ENCODE data around the gene DIP2B. TPM values are rescaled to one million over a fixed set of nuclear protein-coding genes. Genes with fewer than 3 reads are reported as not detected.

Gene DIP2B
- total and polyA plus RNA-seq, 9 donors = 7.2 to 33.3 (median 19.2) TPM

DNA sequence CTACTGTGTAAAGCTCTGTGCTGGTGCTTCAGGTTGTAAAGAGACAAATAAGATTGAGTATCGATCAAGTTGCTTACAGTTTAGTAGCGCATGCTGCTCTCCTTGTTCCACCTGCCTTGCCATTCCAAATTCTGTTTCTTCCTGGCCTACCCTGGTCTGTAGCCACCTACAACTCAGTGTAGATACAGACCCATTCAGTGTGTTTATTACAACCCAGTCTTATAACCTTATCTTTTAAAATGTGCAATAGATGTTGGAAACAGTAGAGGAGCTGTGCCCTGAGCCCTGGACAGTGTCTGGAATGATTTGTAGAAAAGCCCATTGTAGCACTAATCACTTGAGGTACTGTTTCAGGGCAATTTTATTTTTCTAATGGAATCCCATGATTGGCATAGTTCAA lies 68.5 kb downstream of the DIP2B start:
- Histone ChIP-seq H3K4me1 (ENCODE audit: insufficient read depth) (peaks cover 26% of the 10 kb centered on the region), H3K9me3 (no peaks in the 10 kb centered on the region), H3K27ac (peak overlapping the region in 1 of 2 donors; percentile 47), H3K36me3 (no peaks in the 10 kb centered on the region), H3K4me3 (no peak overlapping the region), H3K27me3 (no peaks in the 10 kb centered on the region)
- no peak for TF ChIP-seq EP300 (IDR thresholded peaks at IDR 0.05)
- TF ChIP-seq, protein P1, sequence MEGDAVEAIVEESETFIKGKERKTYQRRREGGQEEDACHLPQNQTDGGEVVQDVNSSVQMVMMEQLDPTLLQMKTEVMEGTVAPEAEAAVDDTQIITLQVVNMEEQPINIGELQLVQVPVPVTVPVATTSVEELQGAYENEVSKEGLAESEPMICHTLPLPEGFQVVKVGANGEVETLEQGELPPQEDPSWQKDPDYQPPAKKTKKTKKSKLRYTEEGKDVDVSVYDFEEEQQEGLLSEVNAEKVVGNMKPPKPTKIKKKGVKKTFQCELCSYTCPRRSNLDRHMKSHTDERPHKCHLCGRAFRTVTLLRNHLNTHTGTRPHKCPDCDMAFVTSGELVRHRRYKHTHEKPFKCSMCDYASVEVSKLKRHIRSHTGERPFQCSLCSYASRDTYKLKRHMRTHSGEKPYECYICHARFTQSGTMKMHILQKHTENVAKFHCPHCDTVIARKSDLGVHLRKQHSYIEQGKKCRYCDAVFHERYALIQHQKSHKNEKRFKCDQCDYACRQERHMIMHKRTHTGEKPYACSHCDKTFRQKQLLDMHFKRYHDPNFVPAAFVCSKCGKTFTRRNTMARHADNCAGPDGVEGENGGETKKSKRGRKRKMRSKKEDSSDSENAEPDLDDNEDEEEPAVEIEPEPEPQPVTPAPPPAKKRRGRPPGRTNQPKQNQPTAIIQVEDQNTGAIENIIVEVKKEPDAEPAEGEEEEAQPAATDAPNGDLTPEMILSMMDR (IDR thresholded peaks at IDR 0.05) = no peak
- TF ChIP-seq POLR2A (IDR thresholded peaks at IDR 0.05) = no peak
- intact Hi-C loops (cut with DNase I) = loop anchor here in 1 of 4 donors (10.0 kb wide), 1 partner anchor 62 kb away; no protein-coding TSS in a partner anchor
- no peak for DNase-seq
- WGBS, 3 donors = 85 to 92% (median 89%) methylated on average over 2 of the region's 2 CpGs

DNA sequence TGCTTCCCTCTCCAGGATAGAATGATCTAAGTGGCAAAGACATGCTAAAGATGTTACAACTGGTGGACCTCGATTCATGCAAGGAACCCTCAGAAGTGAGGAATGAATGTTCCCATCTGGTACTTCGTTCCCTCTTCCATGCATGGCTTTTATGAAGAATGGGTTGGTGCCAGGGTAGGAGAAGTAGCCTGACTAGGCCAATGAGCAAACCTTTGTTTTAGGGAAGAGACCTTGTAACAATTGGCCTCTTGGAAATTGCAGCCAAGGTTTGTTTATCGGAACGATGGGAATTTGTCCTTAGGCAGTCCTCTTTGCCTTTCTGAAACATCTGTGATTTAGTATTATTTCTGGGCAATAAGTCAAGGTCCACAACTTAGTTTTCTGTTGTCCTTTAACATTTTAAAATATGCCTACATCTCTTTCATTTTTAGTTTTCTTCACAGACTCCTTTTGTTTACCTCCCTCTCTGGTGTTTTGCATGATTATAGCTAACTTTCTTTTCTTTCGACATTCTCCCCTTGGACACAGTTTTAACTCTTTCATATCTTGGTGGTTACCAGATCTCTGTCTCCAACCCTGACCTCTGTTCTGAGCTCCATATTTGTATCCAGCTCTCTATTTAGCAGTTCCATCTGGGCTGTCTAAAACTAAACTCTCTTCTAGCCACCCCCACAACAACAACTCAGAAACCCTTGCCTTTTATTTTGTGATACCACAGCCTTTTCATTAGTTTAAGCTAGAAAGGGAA lies 70.0 kb downstream of the DIP2B start:
- intact Hi-C loops (cut with DNase I) = loop anchor here in 1 of 4 donors (10.0 kb wide), 1 partner anchor 60 kb away; no protein-coding TSS in a partner anchor
- Histone ChIP-seq H3K4me3 (no peak overlapping the region), H3K4me1 (ENCODE audit: insufficient read depth) (peaks cover 23% of the 10 kb centered on the region), H3K36me3 (no peaks in the 10 kb centered on the region), H3K9me3 (no peaks in the 10 kb centered on the region), H3K27ac (peak overlapping the region; percentile 65 to 87), H3K27me3 (no peaks in the 10 kb centered on the region)
- WGBS, 3 donors = 3 to 12% (median 11%) methylated on average over 5 of the region's 5 CpGs
- no peak for DNase-seq
- TF ChIP-seq POLR2A (IDR thresholded peaks at IDR 0.05) = no peak
- TF ChIP-seq, protein P1 (IDR thresholded peaks at IDR 0.05) = no peak
- no peak for TF ChIP-seq EP300 (IDR thresholded peaks at IDR 0.05)

DNA sequence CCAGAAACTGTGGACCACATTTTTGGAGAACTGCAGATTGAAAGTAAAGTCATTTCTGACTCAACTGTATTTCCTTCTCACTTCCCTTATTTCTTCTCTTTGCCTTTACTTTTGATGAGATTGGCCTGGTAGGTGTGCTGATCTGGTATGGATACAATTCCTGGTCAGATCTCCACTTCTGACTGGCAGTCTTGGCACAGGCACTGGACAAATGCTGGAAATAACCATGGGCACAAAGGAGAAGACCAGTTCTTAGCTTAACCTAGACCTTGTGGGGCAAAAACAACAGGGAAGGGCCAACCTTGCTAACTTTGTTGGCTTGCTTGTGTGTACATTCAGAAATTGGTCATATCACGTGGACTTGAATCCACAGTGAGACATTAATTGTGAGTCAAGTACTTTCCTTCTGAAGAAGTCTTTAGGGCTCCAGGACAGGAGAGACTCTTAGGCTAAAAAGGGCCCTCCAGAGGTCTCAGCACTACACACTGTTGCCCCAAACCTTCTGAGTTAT lies 75.0 kb downstream of the DIP2B start:
- H3K4me3 ChIP-seq = no peak overlapping the region
- no peak for DNase-seq
- H3K9me3 ChIP-seq = no peaks in the 10 kb centered on the region
- H3K36me3 ChIP-seq = no peaks in the 10 kb centered on the region
- WGBS, 3 donors = 75 to 82% (median 80%) methylated on average over 1 of the region's 1 CpG
- intact Hi-C loops (cut with DNase I) = loop anchor here in 1 of 4 donors (10.0 kb wide), 1 partner anchor 55 kb away; no protein-coding TSS in a partner anchor
- TF ChIP-seq EP300 (IDR thresholded peaks at IDR 0.05) (no peak), POLR2A (IDR thresholded peaks at IDR 0.05) (no peak)
- H3K27ac ChIP-seq = no peak overlapping the region
- H3K27me3 ChIP-seq = no peaks in the 10 kb centered on the region
- peaks cover 19% of the 10 kb centered on the region for H3K4me1 ChIP-seq (ENCODE audit: insufficient read depth)

DNA sequence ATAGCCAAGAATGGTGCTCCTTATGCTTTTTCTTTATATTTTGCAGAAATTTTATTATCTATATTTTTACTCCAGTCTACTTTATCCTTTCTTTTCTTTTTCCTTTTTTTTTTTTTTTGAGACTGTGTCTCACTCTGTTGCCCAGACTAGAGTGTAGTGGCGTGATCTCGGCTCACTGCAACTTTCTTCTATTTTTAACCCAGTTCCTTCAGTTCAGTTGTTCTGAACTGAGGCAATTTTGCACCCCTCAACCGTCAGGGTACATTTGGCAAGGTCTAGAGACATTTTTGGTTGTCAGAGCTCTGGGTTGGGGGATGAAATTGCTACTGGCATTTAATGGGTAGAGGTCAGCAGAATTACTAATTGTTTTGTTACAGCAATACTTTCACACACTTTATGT lies 75.7 kb downstream of the DIP2B start:
- intact Hi-C loops (cut with DNase I) = no loop called here
- H3K27me3 ChIP-seq = no peaks in the 10 kb centered on the region
- H3K4me1 ChIP-seq (ENCODE audit: insufficient read depth) = peaks cover 16% of the 10 kb centered on the region
- no peaks in the 10 kb centered on the region for H3K9me3 ChIP-seq
- no peak for DNase-seq
- TF ChIP-seq, protein P1 (IDR thresholded peaks at IDR 0.05) = no peak
- 53 to 64% (median 54%) methylated on average over 3 of the region's 3 CpGs for WGBS, 3 donors
- H3K4me3 ChIP-seq = no peak overlapping the region
- H3K36me3 ChIP-seq = no peaks in the 10 kb centered on the region
- H3K27ac ChIP-seq = no peak overlapping the region

All from ovary (tissue), 9 donors.